GM12872 (cell line): ENCODE measurements around the gene SMURF1.

Experiments
- TF ChIP-seq, protein P1 (sequence below): IDR thresholded peaks from 3 replicates; pipeline ENCODE4 v1.5.1; 2011; ENCODE audit warnings: low read depth, mild to moderate bottlenecking, low read length, moderate library complexity; ENCODE audit not compliant: insufficient read depth

Gene SMURF1

DNA sequence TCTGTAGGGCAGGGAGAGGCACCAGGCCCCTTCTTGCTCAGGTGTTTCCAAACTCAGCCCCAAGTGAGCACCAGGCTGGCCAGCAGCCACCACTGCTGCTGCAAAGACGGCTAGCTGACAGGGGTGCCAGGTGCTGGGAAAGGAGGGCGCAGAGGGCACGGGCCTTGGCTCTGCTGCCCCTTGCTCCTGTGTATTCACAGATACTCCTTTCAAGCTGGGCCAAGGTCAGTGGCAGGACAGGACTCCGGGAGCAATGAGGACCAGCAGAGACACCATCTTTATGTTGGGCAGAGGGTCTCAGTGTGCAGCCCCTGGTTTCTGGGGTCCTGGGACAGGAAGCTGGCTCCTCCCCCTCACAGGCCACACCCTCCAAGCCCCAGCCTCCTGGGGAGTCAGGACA lies 110.1 kb downstream of the SMURF1 start:
- TF ChIP-seq, protein P1, sequence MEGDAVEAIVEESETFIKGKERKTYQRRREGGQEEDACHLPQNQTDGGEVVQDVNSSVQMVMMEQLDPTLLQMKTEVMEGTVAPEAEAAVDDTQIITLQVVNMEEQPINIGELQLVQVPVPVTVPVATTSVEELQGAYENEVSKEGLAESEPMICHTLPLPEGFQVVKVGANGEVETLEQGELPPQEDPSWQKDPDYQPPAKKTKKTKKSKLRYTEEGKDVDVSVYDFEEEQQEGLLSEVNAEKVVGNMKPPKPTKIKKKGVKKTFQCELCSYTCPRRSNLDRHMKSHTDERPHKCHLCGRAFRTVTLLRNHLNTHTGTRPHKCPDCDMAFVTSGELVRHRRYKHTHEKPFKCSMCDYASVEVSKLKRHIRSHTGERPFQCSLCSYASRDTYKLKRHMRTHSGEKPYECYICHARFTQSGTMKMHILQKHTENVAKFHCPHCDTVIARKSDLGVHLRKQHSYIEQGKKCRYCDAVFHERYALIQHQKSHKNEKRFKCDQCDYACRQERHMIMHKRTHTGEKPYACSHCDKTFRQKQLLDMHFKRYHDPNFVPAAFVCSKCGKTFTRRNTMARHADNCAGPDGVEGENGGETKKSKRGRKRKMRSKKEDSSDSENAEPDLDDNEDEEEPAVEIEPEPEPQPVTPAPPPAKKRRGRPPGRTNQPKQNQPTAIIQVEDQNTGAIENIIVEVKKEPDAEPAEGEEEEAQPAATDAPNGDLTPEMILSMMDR, result no peak

DNA sequence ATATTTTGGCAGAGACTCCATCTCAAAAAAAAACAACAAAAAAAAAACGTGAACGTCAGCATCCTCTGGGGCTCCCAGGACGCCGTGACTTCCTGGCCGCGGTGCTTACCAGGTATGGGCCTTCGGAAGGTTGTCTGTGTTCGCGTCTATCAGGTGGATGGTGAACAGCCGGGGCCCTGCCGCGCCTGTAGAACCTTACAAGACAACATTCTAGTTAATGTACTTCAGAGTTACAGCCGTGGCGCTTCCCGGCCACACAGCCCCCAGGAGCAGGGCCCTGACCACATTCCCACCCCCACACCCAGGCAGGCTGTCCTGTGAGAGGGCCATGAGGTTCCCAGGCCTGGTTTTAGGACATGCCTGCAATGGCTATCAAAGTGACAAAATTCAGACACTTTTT lies 111.0 kb downstream of the SMURF1 start:
- TF ChIP-seq, protein P1, result no peak

DNA sequence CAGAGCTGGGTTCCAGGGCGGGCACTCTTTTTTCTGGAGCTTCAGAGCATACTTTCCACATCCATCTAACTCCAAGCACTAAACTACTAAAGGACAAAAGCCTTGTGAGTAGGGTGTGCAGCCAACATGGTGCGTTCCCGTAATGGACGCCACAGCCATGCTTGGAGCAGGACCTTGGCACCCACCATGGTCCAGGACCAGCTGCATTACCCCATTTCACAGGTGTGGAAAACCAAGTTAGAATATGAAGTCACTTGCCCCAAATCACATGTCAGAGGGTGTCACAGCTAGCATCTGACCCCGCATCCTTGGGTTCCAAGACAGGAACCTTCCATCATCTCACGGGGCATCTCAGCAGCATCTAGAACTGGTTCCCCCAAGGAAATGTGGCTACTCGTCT lies 112.4 kb downstream of the SMURF1 start:
- TF ChIP-seq, protein P1, result no peak

DNA sequence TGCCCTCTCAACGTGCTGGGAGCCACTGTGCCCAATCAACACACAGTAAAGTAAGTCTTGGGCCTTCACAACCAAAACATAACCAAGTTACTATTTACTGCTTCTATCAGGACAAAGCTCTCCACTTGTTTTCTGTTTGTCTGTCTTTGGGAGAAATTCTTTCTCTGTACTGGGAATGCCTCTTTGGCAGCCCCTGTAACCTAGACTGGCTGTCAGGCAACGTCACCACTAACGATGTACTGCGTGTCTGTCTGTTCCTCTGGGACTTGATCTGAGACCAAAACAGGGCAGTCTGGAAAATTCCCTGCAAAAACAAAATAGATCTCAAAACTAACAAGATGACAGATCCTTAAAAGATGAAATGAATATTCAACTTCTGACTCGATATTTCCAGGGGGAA lies 113.0 kb downstream of the SMURF1 start:
- TF ChIP-seq, protein P1, result no peak

DNA sequence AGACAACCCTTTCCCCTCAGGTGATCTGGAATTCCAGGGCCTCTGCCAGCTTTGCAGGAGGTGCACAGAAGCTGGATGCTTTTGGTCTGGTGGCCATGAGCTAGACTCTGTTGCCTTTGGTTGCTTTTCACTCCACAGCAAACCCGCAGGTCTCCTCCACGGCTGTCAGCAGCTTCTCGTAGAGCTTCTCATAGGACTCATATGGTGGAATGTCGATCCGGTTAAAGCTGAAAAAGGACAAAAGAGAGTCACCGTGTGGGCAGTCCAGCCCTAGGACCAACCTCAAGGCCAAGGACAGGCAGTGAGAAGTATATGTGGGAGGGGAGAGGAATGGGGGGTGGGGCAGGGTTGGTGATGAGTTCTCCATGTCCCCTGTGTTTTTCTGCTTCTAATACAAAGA lies 113.5 kb downstream of the SMURF1 start:
- TF ChIP-seq, protein P1, result no peak

DNA sequence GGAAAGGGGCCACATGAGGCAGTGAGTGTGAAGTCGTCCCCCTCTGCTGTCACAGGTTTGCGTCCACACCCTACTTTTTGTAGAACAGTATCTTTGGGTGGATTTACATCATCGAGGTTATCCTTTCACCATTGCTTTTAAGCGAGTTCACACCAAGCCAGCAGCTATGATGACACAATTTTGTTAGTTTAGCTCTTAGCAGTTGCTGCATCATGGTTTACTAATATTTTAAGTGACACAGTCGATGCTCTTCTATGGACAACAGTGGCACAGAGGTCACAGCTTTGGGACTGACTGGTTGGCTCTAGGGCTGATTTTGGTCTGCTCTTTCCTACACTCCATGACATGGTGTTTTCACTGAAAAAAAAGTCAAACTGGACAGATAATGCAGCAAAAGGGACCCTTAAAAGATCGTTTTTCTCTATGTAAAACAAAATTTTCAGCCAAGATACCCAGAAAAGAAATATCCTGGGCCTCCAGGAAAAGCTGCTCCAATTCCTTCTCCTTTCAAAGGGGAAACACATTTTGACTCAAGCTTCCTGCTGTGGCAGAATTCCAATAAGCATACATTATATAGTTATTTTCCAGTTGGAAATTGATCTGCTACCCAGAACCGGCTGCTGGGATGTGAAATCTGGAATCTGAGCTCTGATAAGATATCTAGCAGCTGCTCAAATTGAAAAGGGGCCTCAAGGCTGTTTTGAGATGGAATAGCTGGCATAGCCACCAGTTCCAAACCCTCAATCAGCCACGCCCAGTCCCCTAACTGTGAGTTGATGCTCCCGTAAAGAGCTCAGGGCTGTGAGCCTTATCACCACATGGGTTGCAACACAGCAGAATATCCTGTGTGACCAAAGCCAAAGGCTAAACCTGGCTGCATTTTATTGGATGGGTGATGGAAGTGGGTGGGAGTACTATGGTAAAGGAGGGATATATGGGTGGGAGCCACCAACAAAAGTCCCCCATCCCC lies 114.2 kb downstream of the SMURF1 start:
- TF ChIP-seq, protein P1, result no peak

DNA sequence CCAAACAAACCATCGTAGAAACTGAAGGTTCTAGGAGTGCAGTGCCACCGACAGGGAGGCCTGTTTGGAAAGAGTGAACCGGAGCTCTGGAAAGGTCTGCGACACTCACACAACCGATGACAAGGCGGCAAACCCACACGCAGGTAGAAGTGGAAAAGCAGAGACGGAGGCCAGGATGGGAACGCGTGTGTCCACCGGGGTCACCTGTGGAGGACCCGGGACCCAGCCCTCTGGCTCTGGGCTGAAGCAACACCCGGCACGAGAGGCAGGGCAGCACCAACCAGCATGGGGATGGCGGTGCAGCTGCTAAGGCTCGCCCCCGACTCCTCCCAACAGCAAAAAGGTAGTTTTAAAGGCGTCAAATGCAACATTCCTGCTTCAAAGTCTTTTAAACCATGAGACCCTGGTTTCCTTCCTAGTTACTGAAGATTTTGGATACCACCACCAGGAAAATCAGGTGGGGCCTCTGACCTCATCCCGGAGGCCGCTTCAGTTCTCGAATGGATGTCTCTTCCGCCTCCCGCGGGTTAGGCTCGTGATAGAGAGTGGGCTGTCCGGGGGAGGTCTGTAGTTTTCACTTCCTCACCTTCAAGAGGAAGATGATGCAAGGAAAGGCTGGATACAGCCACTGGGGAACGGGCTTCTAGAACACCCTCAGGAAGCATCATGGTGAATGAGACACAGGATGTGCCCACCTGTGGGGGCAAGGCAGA lies 115.5 kb downstream of the SMURF1 start:
- TF ChIP-seq, protein P1, result no peak
